Measurements from ENCODE around the gene ADCYAP1R1.

The ADCYAP1R1 gene

DNA sequence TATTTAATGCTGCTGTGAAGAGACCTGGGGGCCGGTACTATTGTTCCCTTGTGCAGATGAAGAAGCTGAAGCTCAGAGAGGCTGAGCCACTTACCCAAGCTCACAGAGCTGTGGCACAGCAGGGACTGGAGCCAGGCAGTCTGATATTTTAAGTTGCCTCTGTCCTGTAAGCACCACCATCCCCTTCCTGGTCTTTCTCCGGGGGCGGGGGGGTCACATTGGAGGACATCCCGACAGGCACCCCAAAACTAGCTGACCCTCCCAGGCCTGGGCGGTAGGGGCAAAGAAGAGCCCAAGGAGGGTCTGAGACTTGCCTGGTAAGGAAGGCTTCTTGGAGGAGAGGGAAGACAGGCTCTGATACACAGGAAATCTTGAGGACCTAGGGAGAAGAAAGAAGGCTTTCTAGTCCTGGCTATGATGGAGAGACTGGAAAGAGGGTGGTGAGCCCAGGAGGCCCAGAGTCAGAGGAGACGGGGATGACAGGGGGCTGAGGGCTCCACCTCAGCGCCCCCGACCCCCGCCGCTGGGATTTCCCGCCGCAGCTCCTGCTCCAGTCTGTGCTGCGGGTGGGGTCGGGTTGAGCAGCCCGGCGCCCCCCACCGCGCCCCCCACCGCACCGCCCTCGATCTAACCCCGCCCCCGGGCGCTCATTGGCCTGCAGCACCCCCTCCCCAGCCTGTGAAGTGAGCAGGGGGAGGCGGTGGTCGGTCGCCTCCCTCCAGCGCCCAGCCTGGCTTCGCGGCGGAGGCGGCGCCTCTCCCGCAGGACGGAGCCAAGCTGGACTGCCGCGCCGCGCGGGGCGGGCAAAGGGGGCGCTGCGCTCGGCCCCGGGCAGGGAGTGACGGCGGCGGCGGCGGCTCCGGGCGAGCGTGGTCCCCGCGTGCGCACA lies at the start of gene ADCYAP1R1:
ADCYAP1R1 (plus strand) TSS at position 711 of the 889 bp plus-strand sequence. CDS start 10,957 bp downstream, outside the sequence.
- no peak for DNase-seq

DNA sequence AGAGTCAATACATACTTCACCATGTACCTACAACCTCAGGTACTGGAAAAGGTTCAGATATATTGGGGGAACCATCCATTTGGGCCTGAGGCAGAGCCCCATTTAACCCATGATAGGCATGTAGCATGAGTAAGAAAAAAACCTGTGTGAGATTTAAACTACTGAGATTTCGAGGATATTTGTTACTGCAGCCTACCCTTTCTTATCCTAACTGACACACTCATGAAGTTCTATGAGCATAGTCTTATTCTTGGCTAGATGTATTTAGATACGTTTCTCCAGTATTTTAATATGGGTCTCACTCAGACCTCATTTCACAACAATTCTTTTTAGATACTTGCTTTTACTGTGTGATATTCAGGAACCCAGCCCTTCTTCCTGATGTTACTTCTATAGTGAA lies 49.0 kb upstream of the ADCYAP1R1 start:
- DNase-seq, result no peak

DNA sequence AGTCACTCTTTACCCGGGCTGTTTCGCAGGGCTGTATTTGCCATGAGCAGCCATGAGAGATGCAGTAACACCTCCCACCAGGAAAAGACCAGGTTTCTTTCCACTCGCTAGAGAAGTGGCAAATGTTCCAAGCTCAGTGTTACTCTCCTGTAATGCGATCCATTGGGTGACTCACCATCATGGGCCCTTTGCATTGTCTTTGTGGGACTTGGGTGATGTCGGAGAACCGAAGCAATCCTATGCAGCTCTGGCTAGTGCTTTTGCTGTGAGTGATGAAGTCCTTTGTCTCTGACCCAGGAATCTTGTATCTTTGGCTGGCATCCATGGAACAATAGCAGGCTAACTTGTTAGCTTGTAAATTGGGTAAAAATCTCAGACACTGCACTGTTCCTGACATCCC lies 48.4 kb upstream of the ADCYAP1R1 start:
- no peak for DNase-seq

DNA sequence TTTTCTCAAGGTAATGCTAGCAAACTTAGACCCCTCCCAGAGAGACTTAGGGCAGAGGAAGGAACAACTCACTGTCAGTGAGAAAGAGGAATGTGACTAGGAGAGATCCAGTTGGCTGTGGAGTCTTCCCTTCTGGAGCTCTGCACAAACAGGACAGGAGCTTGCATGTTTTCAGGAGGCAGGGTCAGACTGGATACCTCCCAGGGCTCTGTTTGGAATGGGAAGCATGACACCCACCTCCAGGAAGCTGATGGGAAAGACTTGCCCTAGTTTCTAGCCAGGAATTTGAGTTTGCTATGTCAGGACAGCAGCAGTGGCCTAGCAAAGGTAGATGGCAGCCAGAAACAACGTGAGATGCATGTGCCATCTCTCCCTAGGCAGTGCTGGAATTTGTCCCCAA lies 47.7 kb upstream of the ADCYAP1R1 start:
- DNase-seq, result no peak

DNA sequence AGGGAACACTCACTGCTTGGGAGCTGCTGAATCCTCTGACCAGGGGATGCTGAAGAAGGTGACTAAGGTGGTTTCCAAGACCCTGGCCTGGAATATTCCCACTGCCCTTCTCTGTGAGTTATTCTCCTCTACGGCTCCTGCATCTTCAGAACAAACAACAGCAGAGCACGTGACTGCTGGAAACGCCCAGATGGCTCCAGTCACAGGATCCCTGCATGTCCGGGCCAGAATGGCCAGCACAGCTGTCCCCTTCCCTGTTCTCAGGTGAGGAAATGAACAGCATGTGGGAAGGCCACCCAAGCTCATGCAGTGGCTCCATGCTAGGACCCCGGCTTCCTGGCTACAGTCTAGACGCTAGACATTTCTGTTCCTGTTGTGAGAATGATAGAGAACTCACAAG lies 45.3 kb upstream of the ADCYAP1R1 start:
- DNase-seq, result no peak

DNA sequence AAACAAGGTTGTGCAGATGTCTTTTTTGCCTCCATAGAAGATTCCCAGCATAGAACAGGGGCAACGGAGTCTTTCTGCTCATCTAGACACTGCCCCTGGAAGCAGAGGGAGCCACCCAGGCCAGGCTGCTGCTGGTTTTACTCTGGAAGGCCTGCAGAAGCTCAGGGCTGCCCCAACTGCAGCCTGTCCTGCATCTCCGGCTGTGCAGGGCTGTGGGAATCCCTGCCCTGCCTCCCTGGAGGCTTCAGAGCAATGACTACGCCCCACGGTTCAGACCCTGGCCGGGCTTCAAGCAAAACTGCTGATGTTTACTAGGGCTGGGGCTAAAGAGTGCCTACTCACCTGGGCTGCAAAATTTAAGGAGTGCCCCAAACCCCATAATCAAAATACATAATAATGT lies 44.5 kb upstream of the ADCYAP1R1 start:
- DNase-seq, result no peak

DNA sequence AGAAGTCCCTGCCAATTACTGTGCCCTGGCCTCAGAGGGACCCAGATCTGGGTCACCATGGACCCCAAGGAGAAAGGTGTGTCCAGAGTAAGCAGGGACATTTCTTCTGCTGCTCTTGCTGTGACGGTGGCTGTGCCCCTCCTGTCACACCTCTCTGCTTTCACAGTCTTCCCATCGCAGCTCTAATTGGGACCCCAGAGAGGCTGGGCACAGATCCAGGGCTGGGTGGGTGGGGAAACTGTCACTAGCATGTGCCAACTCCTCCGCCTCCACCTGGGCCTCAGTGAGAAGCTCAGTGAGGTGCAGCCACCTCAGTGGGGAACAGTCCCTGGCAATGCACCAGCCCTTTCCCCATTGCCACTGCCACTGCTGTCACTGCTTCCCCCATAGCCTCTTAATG lies 37.3 kb upstream of the ADCYAP1R1 start:
- DNase-seq, result no peak

DNA sequence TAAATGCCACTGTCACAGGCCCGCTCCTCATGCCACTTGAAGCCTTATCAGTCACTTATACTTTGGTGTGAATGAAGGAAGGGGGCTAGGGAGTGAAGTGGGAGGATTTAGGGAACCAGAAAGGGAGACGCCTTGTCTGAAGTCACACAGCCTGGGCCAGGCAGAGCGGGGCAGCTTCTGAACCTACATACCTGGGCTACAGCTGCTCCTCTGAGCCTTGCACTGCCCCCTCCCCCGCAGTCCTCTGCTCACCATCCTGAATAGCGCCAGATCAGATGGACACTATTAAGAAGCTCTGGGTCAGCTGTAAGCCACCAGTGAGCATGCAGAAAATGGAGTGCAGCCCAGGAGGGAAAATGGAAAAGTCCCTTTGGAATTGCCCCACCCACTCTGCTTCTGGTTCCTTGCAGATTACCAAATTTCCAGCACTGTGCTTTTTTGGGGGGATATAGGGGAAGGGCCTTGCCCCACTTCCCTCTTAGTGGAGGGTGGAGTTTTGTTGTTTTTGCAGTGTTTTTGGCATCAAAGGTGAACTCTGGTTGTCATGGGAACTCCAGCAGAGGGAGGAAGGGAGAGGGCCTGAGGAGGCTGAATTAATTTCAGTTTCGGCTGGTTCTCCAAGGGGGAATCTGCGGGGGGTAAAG lies 35.0 kb upstream of the ADCYAP1R1 start:
- DNase-seq, result no peak

DNA sequence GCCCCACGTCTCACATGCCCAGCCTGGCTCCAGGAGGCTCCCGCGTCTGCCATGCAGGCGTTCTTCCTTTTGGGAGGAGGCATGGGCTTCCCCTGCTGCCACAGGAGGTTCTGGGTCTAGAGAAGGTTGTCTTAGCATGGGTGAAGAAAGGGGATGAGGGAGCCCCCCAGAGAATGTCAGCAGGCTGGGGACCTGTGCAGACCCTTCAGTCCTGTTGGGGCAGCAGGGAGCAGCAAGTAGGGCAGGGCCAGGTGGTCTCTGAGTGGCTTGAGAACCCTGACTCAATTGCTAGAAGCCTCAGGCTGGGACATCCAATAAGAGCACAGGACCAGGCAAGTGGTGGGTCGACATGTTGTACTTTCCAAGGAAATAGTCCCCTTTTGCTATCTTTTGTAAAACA lies 34.4 kb upstream of the ADCYAP1R1 start:
- DNase-seq, result no peak

DNA sequence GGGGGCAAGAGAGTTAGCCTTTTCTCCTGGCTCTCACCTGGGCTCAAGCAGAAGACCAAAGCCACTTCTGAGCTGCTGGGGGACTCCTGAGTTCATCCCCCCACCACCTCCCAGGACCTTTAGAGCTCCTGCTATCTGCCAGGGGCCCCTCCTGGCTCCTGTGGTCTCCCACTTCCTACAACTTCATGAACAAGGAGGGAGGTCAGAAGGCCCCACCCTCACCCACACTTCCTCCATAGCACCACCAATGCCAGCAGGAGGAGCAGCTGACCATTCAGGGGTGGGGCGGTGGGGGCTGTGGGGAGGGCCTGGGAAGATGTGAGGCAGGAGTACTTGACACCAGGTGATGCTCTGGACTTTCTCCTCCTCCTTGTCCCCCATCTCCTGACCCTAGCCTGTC lies 32.6 kb upstream of the ADCYAP1R1 start:
- no peak for DNase-seq

DNA sequence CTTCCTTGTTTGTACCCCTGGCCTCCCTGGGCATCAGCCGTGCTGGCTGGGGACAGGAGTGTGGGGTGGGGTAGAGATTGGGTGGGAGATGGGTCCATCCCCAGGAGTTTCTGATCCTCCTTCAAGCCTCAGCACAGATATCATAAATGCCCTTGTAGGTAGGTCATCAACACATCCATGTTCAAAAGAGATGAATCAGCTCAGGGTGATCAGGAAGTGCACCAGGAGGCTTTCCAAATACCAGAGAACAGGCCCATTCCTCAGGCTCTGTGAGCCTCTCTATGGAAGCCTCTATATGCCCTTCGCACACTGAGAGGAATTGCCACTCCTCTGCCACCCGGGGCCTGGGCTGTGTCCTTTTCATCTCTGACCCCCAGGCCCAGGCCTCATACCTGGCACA lies 31.9 kb upstream of the ADCYAP1R1 start:
- DNase-seq, result peak; percentile 13

DNA sequence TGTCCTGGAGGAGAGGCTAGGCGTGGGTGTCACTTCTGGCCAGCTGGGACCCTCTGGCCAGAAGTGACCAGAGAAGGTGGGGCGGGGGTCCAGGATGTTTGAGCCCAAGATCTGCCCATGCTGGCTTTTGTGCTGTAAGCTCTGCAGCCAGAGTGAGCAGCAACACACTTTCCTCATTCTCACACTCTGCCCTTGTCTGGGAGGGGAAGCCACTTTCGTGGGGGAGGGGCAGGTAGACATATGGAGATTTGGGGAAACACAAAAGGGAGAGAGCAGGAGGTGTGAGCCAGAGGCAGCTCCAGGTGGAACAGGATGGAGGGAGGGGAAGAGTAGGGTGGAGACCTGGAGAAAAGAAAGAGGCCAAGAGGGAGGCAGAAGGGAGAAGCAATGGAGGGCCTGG lies 31.5 kb upstream of the ADCYAP1R1 start:
- DNase-seq, result no peak

DNA sequence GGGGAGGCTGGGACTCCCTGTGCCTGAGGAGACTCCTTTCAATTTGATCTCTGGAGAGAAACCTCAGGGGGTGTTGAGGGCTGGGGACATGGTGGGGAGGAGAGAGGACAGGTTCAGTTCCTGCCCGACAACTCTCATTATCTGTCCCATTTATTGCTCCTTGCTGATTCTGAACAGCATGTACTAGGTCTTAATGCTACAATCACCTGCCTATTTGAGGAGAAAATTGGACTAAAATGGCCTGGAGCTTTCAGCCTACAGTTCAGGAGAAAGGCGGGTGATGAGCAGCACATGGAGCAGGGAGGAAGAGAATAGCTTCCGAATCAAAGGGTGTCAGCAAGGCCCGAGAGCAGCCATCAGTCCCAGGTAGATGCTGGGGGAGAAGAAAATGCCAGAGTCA lies 30.0 kb upstream of the ADCYAP1R1 start:
- DNase-seq, result no peak

DNA sequence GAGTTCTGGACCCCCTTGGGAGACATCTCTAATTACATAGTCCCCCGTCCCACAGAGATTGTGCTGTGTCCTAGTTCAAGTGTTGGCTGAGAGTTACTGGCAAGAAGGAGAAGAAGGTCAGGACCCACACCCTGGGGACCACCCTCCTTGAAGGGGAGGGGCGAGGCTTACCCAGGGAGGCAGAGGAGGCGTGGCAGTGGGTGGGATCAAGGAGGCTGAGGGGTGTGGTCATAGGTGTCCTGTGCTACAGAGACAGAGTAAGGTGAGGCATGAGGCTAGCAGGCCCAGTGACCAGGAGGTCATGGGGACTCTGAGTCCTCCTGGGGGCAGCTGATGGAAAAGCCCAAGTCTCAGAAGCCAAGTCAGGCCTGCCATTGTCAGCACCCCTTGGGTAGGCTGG lies 29.4 kb upstream of the ADCYAP1R1 start:
- no peak for DNase-seq

DNA sequence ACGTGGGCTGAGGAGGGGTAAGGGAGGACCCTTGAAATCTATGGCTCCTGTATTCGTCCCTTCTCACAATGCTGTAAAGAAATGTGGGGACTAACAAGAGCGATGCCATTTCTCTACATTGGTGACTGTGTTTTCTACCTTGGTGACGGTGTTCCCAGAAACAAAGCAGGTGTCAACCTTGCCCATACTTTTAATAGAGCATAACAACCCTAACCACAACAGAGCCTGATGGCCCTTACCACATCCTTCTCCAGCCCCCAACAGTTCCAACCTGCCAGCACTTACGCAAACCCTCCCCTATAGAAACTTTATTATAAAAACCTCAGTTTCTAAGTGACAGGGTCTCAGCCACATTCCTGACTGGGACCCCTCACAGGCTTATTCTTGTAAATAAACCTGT lies 28.2 kb upstream of the ADCYAP1R1 start:
- DNase-seq, result no peak

DNA sequence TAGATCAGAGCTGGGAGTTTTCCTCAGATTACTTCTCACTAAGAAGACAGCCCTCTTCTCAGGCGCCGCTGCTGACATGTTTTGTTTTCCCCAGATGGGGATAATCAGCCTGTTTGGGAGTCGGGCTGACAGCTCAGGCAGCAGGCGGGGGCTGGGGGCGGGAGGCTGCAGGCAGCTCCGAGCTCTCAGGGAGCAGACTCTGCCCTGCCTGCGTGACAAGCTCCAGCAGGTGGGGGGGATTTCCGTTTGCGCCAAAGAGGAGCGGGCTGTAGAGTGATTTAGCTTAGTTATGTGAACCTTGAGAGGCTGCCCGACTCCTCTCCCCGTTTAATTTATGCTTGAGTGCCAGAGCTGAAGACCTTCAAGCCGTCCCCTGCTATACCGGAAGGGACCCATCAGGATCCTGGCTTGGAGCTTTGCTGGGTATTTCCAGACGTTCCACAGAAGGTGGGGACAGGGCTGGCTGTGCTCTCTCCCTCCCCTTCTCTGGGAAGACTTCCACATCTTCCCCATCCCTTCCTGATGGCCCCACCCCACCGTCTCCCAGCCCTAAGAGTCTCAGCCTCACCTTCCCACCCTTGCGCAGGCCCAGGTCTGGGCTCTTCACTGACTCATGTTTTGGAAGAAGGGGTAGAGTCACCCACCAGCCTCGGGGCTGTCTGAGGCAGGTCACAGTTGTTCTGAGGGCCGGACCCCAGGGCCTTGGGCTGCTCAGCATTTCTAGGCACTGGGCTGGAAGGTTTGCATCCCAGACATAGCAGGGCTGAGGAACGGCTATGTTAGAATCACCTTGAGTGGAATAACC lies 24.7 kb upstream of the ADCYAP1R1 start:
- DNase-seq, result no peak

DNA sequence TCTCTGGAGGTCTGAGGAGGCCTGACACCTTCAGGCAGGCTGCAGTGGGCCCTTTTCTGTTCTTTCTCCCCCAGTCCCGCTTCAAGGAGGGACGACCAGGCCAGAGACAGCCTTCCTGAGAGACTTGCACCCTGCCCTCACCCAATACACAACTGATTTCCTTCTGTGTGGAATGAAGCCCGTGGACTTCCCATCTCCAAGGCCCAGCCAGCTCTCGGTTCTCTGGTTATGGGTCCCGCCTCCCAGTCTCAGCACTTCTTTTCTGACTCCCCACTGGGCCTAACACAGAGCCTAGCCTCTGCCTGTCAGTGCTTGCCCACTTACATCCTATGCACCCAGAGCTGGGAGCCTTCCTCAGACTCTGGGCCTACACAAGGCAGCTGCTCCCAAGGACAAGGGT lies 24.1 kb upstream of the ADCYAP1R1 start:
- DNase-seq, result no peak

DNA sequence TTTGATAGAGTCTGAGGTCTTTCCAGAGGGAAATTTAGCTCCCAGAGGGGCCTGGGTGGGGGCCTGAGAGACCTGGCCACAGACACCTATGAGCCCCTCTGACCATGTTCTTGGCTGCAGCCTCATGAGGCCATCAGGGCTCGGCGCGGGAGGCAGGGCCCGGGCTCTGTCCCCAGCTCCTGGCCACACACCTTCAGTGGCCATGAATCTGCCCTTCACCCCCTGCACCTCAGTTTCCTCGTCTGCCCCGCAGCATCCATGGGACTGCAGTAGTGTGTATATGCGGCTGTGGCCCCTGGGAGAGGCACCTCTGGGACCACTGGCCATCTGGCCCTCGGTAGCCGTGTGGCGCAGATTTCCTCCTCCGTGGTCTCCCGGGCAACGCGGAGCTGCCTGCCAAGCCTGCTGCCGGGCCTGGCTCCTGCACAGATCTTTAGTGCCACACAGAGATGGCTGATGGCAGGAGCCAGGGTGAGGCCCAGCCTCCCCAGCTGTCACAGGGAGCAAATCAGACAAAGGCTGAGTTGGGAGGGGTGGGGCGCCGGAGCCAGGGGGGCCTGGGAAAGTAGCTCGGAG lies 23.6 kb upstream of the ADCYAP1R1 start:
- DNase-seq, result no peak

DNA sequence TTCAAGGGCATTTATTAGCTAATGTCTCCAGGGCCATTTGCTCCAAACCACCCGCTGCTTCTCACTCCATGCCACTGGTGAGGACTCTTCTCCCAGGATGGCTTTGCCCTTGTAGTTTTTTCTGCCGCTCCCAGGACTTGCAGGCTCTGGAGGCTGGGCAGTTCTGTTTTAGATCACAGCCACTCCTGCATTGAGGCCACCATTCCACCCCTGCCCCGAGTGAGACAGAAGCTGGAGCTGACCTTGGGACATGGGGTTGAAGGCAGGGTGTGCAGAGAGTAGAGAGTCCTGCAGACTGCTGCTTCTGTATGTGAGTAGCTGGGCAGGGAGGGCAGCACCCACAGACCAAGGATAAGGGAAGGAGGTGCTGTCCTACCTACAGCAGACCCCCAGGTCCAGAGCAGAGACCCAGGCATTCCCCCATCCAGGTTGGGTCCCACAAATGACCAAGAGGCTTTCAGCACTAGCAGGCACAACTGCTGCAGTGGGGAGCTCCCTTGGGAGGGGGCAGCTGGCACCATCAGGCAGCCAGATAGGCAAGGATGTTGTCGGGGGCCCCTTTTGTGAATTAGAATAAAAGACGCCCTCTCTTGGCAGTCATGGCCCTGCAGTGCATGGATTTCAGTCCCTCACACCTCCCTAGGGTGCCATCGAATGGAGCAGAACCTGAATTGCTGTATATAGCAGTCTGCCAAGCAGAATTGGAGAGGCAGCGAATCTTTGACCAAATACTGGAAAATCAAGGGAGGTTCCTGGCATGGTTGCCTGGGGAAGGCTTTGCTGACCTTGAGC lies 22.7 kb upstream of the ADCYAP1R1 start:
- DNase-seq, result no peak

DNA sequence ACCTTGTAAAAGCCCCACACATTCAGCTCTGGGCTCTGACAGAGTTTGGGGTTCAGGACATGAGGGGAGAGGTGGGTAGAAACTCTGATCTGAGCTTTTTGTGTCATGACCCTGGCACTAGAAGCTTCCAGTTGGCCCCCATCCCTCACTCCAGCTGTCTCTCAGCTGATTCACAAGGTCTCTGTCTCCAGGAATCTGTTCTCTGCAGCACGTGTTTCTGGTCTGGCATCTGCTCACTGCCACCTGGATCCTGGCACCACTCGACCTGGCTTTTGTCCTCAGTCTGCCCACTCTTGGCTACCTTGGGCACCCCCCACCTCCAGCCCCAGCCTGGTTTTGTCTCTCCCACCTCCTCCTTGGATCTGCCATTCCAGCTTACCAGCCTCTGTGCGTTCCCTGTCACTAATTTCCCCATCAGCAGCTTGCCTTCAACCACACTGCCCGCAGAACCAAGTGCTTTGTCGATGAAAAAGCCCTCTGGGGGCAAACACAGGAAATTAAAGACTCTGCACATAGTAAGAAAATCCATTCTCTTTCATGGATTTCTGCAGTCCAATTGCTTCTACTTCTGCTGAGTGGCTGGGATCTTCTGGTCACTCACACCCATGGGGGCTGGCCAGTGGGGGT lies 18.3 kb upstream of the ADCYAP1R1 start:
- DNase-seq, result no peak

DNA sequence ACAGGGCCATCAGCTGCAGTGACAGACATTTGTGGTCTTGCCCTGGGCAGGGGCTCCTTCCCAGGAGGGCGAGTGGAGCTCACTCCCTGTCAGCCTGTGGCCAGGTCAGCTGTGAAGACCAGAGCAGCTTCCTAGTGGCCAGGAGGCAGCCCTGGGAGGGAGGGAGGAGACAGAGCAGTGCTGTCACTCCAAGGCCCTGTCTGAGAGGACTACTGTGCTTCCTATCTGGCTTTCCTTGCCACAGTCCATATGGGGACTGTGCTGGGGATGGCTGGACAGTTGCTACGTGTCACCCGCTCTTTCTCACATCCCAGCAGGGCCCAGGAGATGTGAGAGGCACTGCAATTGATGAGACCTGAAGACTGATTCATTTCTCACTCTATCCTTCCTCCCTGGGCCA lies 15.2 kb upstream of the ADCYAP1R1 start:
- no peak for DNase-seq

DNA sequence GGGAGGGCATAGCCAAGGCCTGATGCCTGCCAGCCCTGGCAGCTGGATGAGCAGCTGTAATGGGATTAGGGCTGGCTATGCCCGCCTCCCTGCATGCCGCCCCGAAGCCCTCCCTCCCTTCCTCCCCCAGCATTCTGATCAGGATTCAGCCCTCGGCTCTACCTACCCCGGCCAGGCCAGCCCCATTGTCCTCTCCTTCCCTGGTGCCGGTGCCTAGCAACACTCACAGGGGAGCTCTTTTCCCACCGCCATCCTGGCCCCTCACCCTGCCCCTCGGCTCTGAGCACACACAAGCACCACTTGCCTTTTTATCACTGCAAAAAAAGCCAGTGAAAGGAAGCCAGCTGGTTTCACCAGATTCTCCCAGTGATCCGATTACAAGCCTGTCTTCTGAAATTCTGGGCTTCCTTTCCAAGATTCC lies 9.0 kb upstream of the ADCYAP1R1 start:
- no peak for DNase-seq
